HUES48 (cell line): ENCODE measurements around the gene TPRA1.

ENCODE experiments used
- H3K27ac ChIP-seq: one replicate; pipeline ENCODE4 v1.7.0; 2013; ENCODE audit warnings: low read depth, low read length, inconsistent platforms
- H3K27me3 ChIP-seq: 2 replicates; pipeline ENCODE4 v1.6.1; 2013; ENCODE audit warnings: mild to moderate bottlenecking, low read length; ENCODE audit not compliant: control insufficient read depth, insufficient read depth
- H3K36me3 ChIP-seq: 2 replicates; pipeline ENCODE4 v1.6.1; 2013; ENCODE audit warnings: low read length; ENCODE audit not compliant: control insufficient read depth, insufficient read depth
- H3K4me1 ChIP-seq: 2 replicates; pipeline ENCODE4 v1.6.1; 2013; ENCODE audit warnings: mild to moderate bottlenecking, low read length; ENCODE audit not compliant: control insufficient read depth, insufficient read depth
- H3K4me3 ChIP-seq: 2 replicates; pipeline ENCODE4 v1.5.1; 2013; ENCODE audit warnings: mild to moderate bottlenecking, low read depth, low read length
- H3K9ac ChIP-seq: 2 replicates; pipeline ENCODE4 v1.6.1; 2013; ENCODE audit warnings: mild to moderate bottlenecking, low read depth, low read length, moderate library complexity
- H3K9me3 ChIP-seq: 2 replicates; pipeline ENCODE4 v1.6.1; 2013; ENCODE audit warnings: low read length; ENCODE audit not compliant: control insufficient read depth, insufficient read depth

The TPRA1 gene

GRCh38 chr3:127588806-127589577, 1.5 kb downstream of the TPRA1 start:
- peaks cover 19% of the 10 kb centered on the region for H3K4me1 ChIP-seq
- peak overlapping the region; percentile 71 for H3K4me3 ChIP-seq
- H3K36me3 ChIP-seq, result no peaks in the 10 kb centered on the region
- no peaks in the 10 kb centered on the region for H3K9me3 ChIP-seq
- peak overlapping the region; percentile 54 for H3K9ac ChIP-seq
- no peak overlapping the region for H3K27ac ChIP-seq
- peaks cover 3% of the 10 kb centered on the region; the same call in 1 of the 2 replicates for H3K27me3 ChIP-seq

DNA sequence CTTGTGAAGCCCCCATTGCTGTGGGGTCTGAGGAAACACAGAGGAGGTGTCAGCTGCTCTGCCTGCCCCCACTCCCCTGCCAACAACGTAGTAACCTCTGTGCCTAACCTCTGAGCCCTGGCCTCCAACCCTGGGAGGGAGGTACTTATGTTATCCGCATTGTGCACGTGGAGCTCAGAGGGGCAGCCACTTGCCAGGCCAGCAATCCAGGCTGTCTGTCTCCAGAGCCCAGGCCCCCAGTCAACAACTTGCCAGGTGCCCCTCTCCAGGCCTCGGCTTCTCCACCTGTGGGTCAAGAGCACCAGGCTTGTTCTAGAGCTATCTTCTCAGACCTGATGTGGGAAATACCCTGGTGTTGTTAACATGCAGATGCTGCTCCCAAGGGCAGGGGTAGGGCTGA, 2.7 kb downstream of the TPRA1 start:
- Histone ChIP-seq H3K4me1 (peaks cover 19% of the 10 kb centered on the region), H3K27ac (no peak overlapping the region), H3K27me3 (peaks cover 3% of the 10 kb centered on the region; the same call in 1 of the 2 replicates), H3K36me3 (no peaks in the 10 kb centered on the region), H3K9me3 (no peaks in the 10 kb centered on the region), H3K4me3 (no peak overlapping the region), H3K9ac (no peak overlapping the region)

- Histone ChIP-seq H3K9me3 (no peaks in the 10 kb centered on the region), H3K4me1 (peaks cover 10% of the 10 kb centered on the region; the same call in 1 of the 2 replicates), H3K27ac (no peak overlapping the region), H3K9ac (no peak overlapping the region), H3K27me3 (peaks cover 3% of the 10 kb centered on the region; the same call in 1 of the 2 replicates), H3K4me3 (no peak overlapping the region), H3K36me3 (no peaks in the 10 kb centered on the region)
Observed at GRCh38 chr3:127585813-127586413, 4.6 kb downstream of the TPRA1 start.

DNA sequence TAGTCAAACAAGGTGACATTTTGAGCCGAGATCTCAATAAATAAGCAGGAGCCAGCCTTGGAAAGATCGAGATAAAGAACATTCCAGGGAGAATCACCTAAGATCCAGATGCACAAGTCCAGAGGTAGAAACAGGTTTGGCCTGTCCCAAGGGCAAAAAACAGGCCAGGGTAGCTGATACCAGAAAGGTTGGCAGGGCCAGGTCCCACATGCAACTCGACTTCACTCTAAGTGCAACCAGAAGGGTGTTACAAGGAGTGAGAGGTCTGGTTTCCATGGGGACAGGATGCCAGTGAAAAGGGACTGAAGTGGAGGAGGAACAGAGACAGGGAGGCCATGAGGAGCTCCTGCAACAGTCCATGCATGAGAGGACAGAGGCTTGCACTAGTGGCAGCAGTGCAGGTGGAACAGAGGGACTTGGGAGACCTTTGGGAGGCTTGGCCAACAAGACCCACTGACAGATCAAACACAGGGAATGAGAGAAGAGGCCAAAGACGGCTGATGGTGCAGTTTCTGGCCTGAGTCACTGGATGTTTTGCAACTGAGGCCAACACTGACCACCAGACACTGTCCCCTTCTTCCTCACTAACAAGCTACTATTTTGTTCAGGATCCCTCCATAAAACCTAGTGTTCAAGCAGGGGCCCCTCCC, 5.2 kb downstream of the TPRA1 start:
- H3K9me3 ChIP-seq, result no peaks in the 10 kb centered on the region
- no peak overlapping the region for H3K27ac ChIP-seq
- H3K9ac ChIP-seq, result no peak overlapping the region
- peaks cover 5% of the 10 kb centered on the region; the same call in 1 of the 2 replicates for H3K36me3 ChIP-seq
- peaks cover 10% of the 10 kb centered on the region; the same call in 1 of the 2 replicates for H3K4me1 ChIP-seq
- H3K27me3 ChIP-seq, result peaks cover 3% of the 10 kb centered on the region; the same call in 1 of the 2 replicates
- H3K4me3 ChIP-seq, result no peak overlapping the region

DNA sequence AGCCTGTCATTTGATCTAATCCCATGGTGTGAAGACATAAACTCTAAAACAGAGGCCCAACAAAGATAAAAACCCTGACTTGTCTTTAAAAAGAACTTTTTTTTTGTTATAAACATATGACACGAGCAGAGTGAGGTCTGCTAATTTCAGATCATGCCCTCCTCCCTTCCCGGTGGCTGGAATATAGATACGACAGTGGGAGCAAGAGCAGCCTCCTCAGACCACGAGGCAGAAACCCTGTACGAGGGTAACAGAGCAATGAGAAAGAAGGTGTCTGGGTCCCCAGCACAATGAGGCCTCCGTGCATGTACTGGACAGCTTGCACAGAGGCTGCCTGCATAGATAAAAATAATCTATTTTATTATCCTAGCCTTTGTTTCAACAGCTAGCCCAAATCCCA, 5.8 kb downstream of the TPRA1 start:
- Histone ChIP-seq H3K9ac (no peak overlapping the region), H3K27ac (no peak overlapping the region), H3K9me3 (no peaks in the 10 kb centered on the region), H3K4me1 (peaks cover 10% of the 10 kb centered on the region; the same call in 1 of the 2 replicates), H3K4me3 (no peak overlapping the region), H3K36me3 (peaks cover 7% of the 10 kb centered on the region; the same call in 1 of the 2 replicates), H3K27me3 (peaks cover 3% of the 10 kb centered on the region; the same call in 1 of the 2 replicates)

DNA sequence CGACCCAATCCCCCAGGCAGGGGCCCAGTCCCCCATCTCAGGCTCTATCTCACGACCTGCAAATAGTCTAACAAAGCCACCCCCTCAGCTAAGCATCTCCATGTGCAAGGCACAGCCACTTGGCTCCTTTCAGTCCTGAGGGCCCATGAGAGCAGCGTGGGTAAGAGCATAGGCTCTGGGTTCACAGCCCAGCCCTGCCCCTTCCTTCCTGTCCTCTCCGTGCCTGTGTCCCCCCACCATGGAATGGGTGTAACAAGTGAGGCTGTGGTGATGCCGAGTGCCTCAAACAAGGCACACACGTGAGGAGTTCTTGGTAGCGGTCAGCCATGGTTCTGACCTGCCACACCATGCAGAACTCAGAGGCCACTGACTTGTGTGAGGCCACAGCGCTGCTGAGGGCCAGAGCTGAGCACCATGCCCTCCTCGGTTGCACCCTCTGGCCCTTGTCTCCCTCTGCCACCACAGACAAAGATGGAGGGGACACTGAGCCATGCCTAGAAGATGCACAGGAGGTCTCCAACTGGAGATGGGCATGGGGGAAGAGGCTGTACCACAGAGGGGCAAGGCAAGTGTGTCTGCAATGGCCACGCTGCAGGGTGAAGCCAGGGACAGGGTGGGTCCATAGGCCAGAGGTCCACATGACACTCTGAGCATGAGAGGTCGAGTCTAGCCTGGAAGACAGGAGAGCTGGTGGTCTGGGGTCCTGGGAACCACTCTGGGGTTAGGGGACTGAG, 10.0 kb downstream of the TPRA1 start:
- H3K27me3 ChIP-seq, result no peaks in the 10 kb centered on the region
- peaks cover 22% of the 10 kb centered on the region; the same call in 1 of the 2 replicates for H3K36me3 ChIP-seq
- no peaks in the 10 kb centered on the region for H3K4me1 ChIP-seq
- H3K27ac ChIP-seq, result no peak overlapping the region
- no peak overlapping the region for H3K9ac ChIP-seq
- H3K9me3 ChIP-seq, result no peaks in the 10 kb centered on the region
- no peak overlapping the region for H3K4me3 ChIP-seq

DNA sequence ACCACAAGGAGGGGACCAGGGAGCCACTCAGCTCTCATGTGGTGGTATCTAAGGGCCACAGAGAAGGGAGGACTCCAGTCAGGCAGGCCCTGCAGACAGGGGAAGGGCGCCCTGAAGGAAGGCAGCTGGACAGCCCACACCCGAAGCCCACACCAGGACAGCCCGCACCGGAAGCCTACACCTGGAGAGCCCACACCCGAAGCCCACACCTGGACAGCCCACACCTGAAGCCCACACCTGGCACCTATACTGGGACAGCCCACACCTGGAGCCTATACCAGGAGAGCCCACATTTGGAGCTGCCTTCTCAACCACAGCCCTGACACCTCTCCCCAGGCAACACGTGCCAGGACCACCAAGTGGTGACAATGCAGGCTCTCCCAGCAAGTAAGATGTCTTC, 11.7 kb downstream of the TPRA1 start:
- H3K4me1 ChIP-seq, result no peaks in the 10 kb centered on the region

DNA sequence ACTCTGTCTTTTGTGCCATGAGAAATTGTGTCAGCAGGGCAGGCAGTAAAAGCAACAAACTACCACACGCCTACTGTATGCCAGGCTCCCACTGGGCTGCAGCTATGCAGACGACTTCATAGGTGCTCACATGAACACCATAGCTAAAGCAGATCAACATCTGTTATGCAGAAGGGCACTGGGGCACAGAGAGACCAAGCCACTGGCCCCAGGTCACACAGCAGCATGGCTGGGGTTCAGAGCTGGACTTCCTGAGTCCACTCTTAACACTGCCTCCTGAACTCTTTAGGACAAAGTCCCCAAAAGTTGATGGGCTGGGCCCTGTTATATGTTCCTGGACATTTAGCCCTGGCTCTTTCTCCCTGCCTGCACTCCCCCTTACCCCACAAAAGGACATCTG, 12.4 kb downstream of the TPRA1 start:
- Histone ChIP-seq H3K4me3 (no peak overlapping the region), H3K36me3 (peaks cover 39% of the 10 kb centered on the region), H3K27me3 (no peaks in the 10 kb centered on the region), H3K27ac (no peak overlapping the region), H3K4me1 (no peaks in the 10 kb centered on the region), H3K9me3 (no peaks in the 10 kb centered on the region), H3K9ac (no peak overlapping the region)

More for the DNA sequence above, 11.7 kb downstream of the TPRA1 start:
- H3K36me3 ChIP-seq, result peaks cover 33% of the 10 kb centered on the region
- H3K27me3 ChIP-seq, result no peaks in the 10 kb centered on the region
- H3K9ac ChIP-seq, result no peak overlapping the region
- H3K27ac ChIP-seq, result no peak overlapping the region
- H3K9me3 ChIP-seq, result no peaks in the 10 kb centered on the region
- H3K4me3 ChIP-seq, result no peak overlapping the region

DNA sequence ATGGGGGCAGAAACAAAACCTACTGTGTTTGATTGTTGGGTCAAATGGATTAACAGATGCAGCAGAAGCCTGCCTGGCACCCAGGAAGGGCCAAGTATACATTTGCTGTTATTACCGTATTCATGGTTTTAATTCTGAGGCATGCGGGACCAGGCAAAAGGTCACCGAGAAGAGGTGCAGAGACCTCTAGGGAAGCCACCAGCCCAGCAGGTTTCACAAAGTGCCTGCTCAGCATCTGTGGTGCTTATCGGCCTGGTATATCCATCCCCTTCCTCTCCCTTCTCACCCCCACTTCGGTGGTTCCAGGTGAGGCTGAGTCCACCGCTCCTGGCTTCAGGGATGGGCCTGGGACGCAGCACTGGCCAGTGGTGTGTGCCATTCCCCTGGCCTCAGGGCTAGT, 13.1 kb downstream of the TPRA1 start:
- no peaks in the 10 kb centered on the region for H3K4me1 ChIP-seq
- H3K9ac ChIP-seq, result no peak overlapping the region
- H3K4me3 ChIP-seq, result no peak overlapping the region
- no peaks in the 10 kb centered on the region for H3K27me3 ChIP-seq
- no peaks in the 10 kb centered on the region for H3K9me3 ChIP-seq
- no peak overlapping the region for H3K27ac ChIP-seq
- H3K36me3 ChIP-seq, result peaks cover 44% of the 10 kb centered on the region

- H3K4me3 ChIP-seq, result no peak overlapping the region
- no peaks in the 10 kb centered on the region for H3K9me3 ChIP-seq
- H3K27me3 ChIP-seq, result no peaks in the 10 kb centered on the region
- H3K9ac ChIP-seq, result no peak overlapping the region
- H3K36me3 ChIP-seq, result peaks cover 42% of the 10 kb centered on the region
- H3K27ac ChIP-seq, result no peak overlapping the region
- H3K4me1 ChIP-seq, result no peaks in the 10 kb centered on the region
Observed at GRCh38 chr3:127574880-127575878, 15.4 kb downstream of the TPRA1 start.
